Globus pallidus (tissue), 1 donor: Measurements from ENCODE around the gene APMAP.
"Not testable (repeated sequence)": the region's sequence is repeated elsewhere in the genome, so short reads cannot be mapped to it uniquely, and the experiment has no call there.

Experiments used
- DNase-seq: peaks from one replicate; pipeline ENCODE4 v3.0.0-alpha.2; 2015; ENCODE audit warnings: low spot score

Gene APMAP

DNA sequence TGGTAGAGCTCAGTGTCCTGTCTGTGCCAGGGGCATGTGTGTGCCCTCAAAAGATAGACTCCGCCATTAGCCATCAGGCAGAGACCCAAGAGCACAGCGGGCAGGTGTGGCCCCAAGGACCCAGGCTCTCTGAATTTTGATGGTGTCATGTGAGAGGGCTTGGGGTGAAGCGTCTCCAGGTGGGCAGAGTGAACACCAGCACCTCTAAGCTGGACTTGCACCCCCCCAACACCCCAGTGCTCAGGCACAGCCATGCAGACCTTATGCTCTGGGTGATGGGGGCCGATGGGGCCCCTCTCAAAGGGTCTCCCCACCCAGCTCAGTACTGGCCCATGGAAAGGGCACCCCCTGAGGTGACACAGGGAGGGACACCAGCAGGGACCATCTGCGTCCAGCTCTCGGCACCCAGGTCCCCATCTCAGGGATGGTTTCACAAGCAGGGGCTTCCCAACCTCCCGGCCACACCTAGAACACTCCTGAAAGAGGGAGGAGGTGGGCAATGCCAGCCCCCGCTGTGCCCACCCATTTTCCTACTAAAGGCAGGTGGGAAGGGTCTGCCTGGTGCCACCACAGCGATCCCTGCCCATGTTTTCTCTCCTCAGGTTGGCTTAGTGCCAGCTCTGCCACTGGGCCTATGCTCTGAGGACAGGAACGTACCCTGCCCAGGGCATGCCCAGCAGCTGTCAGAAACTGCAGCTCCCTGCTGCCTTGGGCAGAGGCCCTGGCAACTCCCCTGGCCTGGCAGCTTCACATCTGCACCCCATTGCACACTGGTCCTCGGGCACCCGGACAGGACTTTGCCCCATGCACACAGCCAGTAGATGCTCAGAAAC is 40.0 kb downstream of the APMAP start:
- DNase-seq, result no peak

- DNase-seq, result no peak
These were observed 40.9 kb downstream of the APMAP start for GRCh38 chr20:24951536-24952083.

- no peak for DNase-seq
These were observed 41.6 kb downstream of the APMAP start for GRCh38 chr20:24950836-24951525.

DNA sequence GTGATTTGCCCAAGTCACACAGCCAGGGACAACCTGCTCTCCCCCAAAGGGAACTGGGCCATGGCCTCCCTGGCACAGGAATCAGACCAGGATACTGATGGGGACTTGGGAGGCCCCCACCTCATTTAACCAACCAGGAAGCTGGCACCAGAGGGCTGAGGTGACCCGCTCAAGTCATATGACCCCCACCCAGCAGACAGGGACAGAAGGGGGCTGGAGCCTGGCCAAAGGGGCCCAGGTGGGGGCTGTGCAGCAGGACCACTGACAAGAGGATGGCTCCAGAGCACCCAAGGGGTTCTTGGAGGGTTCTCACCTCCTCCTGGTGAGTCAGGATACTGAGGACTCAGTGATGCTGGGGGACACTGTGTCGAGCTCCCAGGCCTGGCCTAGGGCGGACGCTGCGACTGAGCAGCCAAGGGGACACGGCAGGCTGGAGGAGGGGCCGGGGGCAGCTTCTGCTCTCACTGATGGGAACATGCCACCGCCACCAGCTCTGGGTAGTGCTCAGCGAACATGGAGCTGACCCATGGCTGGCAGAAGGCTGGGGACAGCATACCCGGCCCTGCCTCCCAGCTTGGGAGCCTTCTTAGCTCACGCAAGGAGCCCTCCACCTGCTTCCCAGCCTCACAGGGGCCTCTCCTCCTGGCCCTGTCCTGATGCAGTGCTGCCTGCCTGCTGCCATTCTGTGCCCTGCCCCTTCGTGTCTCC is 42.3 kb downstream of the APMAP start:
- no peak for DNase-seq

DNA sequence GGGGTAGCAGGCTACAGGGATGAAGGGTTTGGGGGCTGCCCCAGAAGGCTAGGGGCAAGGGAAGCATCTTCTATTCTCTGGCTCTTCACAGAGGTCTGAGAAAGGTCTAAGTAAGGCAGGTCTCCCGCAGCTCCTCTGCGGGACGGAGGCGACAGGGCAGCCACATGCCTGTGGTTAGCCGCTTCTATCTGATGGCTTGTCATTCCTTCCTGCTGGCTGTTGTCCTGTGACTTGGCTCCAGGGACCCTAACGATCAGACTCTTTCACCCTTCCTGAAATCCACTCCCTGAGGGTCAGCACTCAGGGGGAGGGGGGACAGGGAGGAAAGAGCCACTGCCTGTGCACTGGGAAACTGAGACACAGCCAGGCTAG is 42.8 kb downstream of the APMAP start:
- DNase-seq, result no peak

GRCh38 chr20:24948939-24949679 is 43.4 kb downstream of the APMAP start, which contains the start of gene CST7:
Gene CST7, plus strand, starts transcription at chr20:24949269. Its CDS starts 237 bp downstream, at chr20:24949506.
- DNase-seq, result no peak

DNA sequence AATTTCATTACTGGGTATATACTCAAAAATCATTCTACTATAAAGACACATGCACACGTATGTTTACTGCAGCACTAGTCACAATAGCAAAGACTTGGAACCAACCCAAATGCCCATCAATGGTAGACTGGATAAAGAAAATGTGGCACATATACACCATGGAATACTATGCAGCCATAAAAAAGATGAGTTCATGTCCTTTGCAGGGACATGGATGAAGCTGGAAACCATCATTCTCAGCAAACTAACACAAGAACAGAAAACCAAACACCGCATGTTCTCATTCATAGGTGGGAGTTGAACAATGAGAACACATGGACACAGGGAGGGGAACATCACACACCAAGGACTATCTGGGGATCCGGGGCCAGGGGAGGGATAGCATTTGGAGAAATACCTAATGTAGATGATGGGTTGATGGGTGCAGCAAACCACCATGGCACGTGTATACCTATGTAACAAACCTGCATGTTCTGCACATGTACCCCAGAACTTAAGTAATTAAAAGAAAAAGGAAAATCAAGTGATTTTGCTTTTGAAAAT is 44.1 kb downstream of the APMAP start:
- not testable (repeated sequence) for DNase-seq

- not testable (repeated sequence) for DNase-seq
These were observed 46.2 kb downstream of the APMAP start for GRCh38 chr20:24946376-24946775.

DNA sequence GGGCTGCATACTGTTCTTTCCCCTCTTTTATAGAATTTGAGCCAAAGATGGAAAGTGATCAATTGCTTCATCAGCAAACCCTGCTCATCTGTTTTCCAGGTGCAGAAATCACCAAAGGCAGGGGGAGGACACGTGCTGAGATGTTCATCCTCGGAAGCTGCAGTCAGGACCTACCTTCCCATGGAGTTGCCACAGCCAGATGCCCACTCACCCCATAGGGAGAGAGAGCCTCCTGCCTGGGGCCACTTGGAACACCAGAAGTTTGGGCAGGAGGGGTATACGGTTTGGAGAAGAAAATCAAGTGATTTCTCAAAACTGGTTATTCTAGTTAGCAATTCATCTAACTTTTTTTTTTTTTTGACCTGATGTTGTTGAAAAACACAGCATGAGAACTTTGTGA is 48.8 kb downstream of the APMAP start:
- no peak for DNase-seq

DNA sequence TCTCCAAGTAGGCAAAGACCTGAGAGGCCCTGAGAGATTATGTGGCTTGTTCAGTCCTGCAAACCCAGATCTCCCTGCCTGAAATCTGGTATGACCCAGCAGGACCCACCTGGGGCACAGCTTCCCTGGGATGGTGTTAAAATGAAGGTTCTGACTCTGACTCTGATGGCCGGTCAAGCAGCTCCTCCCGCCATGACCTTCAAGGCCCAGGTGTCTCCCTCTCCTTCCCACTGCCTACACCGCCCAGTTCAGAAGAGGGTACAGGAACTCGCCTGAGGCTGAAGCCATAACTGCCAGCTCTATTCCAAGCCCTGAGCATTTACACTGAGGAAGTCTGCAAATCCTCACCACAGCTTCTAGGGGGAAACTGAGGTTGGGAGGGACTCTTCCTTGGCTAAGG is 49.4 kb downstream of the APMAP start:
- DNase-seq, result no peak

DNA sequence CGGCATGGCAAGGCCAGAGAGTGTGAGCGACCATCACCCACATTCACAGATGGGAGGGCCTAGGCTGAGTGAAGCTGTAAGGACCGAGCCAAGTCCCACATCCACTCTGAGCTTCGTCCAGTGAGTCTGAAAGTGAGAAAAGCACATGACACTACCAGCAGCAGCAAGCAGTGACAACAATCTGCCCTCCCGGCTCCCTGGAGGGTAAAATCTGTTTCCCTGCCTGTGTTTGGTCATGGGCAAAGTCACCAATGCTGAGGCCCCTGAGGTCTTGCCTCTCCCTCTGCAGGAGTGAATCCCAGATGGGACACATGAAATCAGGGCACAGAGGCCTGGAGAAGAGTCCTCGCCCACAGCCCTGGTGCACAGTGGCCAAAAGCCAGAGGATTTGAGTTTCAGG is 49.9 kb downstream of the APMAP start:
- no peak for DNase-seq

DNA sequence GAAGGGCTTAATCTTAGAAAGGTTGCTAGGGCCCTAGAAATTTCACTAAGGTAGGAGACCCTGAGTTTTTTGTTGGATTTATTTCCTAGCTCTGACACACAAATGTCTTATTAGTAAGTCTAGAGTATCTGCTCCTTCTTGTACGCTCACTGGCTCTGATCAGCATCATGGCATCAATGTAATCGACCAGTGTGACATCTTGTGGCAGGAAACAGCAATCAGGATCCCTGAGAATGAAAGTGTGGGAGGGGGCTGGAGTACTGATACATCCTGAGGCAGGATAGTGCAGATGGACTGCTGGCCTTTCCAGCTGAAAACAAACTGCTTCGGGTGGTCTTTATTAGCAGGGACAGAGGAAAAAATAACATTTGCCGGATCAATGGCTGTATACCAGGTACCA is 53.5 kb downstream of the APMAP start:
- DNase-seq, result no peak

DNA sequence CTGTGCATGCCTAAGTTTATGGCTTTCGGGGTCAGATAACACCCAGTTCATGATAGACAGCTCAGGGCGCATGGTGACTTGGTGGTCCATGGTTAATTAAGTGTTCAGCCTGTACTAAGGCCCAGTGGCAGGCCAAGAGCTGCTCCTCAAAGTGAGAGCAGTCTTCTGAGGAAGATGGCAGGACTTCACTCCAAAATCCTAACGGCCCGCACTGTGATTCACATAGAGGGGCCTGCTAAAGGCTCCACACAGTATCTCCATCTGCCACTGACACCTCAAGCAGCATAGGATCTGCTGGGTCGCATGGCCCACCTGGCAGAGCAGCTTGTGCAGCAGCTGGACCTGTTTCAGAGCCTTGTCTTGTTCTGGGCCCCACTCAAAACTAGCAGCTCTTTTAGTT is 54.1 kb downstream of the APMAP start:
- DNase-seq, result no peak

DNA sequence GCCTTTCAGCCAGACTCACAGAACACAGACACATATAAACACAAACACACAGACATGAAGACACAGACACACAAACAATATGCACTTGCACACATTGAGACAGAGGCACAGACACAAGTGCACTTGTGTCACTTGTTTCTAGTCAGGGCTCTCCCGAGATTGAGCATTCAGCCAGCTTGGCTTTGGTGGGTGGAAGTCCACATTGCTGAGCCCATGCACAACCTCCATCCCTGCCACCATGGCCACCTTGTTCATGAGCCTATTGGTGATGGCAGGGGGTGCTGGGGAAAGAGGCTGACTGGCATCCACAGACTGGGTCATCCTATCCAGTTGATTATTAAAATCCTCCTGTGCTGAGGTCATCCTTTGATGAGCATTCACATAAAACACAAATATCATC is 55.0 kb downstream of the APMAP start:
- DNase-seq, result no peak

DNA sequence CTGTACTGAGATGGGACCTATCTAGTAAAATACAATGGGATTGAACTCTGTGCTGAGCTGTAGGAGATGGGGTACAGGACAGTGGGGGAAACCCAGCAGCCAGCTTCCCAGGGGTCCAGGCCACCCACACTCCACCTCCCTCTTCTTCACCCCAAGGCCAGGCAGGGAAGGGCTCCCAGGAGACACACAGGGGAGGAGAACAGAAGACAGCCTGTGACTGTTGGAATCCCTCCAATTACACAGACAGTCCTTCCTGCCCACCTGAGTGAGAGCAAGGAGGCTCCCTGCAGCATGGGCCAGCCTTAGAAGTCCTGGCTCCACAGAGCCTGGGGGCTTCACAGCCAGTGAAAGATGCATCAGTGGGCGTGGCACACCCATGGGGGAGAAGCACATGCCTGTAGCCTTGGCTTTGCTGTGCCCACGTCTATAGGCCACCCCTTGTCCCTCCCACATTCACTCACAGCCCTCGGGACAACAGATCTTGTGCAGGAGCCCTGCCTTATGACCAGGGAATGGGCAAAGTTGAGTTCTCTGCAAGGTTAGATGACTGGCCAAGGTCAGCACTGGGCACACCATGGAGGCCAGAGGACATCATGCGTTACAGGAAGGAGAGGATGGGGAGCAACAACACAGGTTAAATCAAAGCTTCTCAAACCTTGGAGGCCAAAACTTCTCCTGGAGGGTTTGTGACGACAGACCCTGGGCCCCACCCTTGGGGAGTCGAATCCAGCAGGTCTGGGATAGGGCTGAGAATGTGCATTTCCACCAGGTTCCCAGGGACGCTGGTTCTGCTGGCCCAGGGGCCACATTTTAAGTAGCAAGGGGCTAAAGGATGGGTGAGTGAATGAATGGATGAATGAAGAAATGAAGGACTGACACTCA is 55.8 kb downstream of the APMAP start:
- no peak for DNase-seq

- no peak for DNase-seq
These were observed 56.6 kb downstream of the APMAP start for GRCh38 chr20:24935766-24936525.

DNA sequence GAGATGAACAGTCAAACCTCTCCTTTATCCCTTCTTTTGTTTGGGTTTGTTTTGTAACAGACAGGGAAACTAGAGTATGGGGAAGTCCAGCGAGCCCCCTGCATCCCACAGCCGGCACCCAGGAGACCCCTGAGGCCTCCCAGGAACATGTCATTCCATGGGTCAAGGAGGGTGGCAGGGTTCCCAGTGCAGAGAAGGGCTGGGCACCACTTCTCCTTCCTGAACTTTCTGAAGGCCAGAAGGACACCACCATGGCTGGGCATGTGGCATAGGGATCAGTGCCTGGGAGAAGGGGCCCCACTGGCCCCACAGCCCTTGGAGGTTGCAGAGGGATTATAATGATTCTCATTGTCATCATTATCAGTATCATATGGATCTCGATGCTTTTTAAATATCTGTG is 57.4 kb downstream of the APMAP start:
- DNase-seq, result no peak

GRCh38 chr20:24934716-24935115 is 57.8 kb downstream of the APMAP start:
- DNase-seq, result no peak

- no peak for DNase-seq
These were observed 58.4 kb downstream of the APMAP start for GRCh38 chr20:24934101-24934661.
